ENCODE results near the gene GALNT2. TPM values are rescaled to one million over a fixed set of nuclear protein-coding genes. Genes with fewer than 3 reads are reported as not detected.

Gene GALNT2
- total and polyA plus RNA-seq, 8 donors = 18.3 to 118 (median 57.3) TPM

GRCh38 chr1:230067419-230067870 lies 407 bp downstream of the GALNT2 start:
- 0 to 2% methylated on average over 13 to 44 of the region's 44 CpGs for WGBS, 2 donors
- intact Hi-C loops (cut with DNase I) = no loop called here

DNA sequence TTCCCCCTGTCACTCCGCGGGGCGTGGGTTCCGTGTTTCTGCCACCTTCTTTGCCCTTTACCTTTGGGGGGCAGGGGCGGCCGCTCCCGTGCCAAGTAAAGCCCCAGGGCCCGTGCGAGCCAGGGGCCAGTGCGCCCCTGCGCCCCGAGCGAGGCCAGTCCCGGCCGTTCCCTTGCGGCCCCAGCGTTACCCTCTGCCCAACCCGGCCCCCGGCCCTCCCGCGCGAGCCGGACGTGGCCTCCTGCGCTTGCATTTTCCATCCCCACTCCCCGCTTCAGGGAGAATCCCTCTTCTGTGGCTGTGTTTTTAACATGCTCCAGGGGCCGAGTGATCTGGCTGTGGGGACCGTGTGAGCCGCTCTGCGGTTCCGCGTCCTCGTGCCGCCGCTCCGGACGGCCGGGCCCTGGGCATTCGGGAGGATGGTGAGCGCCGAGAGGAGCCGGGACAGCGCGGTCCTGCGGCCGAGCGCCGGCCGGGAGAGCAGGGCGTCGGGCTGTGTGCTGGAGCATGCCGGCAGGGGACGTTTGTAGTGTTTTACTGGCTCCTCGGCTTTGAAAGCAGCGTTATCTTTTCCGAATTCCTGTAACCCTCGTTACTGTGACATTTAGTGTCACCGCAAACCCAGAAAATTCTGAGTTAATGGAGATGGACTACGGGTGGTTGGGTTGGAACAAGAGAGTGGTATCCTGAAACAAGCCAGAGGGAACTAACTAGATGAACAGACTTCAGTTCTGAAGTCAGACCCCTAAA lies 1.0 kb downstream of the GALNT2 start:
- peak overlapping the region; percentile 70 to 88 (median 84) for H3K27ac ChIP-seq
- intact Hi-C loops (cut with DNase I) = no loop called here
- H3K4me1 ChIP-seq = peaks cover 16 to 34% (median 23%) of the 10 kb centered on the region in 3 donors
- FAIRE-seq = no peak
- peak; percentile 17 to 39 (median 34) for ATAC-seq
- TF ChIP-seq, protein P1, sequence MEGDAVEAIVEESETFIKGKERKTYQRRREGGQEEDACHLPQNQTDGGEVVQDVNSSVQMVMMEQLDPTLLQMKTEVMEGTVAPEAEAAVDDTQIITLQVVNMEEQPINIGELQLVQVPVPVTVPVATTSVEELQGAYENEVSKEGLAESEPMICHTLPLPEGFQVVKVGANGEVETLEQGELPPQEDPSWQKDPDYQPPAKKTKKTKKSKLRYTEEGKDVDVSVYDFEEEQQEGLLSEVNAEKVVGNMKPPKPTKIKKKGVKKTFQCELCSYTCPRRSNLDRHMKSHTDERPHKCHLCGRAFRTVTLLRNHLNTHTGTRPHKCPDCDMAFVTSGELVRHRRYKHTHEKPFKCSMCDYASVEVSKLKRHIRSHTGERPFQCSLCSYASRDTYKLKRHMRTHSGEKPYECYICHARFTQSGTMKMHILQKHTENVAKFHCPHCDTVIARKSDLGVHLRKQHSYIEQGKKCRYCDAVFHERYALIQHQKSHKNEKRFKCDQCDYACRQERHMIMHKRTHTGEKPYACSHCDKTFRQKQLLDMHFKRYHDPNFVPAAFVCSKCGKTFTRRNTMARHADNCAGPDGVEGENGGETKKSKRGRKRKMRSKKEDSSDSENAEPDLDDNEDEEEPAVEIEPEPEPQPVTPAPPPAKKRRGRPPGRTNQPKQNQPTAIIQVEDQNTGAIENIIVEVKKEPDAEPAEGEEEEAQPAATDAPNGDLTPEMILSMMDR (IDR thresholded peaks at IDR 0.05) = no peak
- H3K36me3 ChIP-seq = no peaks in the 10 kb centered on the region
- DNase-seq = peak in 4 of 6 donors; percentile 47 to 77 (median 65)
- H3K9me3 ChIP-seq = no peaks in the 10 kb centered on the region
- no peaks in the 10 kb centered on the region for H3K27me3 ChIP-seq
- H3K4me3 ChIP-seq = peak overlapping the region; percentile 65 to 96 (median 86)
- WGBS, 2 donors = 0% methylated on average over 55 to 59 of the region's 59 CpGs

More at GRCh38 chr1:230067419-230067870, 407 bp downstream of the GALNT2 start:
- FAIRE-seq (no peak), ATAC-seq (peak in 3 of 4 donors; percentile 8 to 27 (median 15)), DNase-seq (peak in 5 of 6 donors; percentile 40 to 78 (median 56))
- Histone ChIP-seq H3K9me3 (no peaks in the 10 kb centered on the region), H3K27ac (peak overlapping the region; percentile 70 to 88 (median 84)), H3K4me3 (peak overlapping the region; percentile 65 to 96 (median 86)), H3K36me3 (no peaks in the 10 kb centered on the region), H3K4me1 (peaks cover 13 to 28% (median 17%) of the 10 kb centered on the region in 3 donors), H3K27me3 (no peaks in the 10 kb centered on the region)
- TF ChIP-seq, protein P1 (IDR thresholded peaks at IDR 0.05) = no peak

DNA sequence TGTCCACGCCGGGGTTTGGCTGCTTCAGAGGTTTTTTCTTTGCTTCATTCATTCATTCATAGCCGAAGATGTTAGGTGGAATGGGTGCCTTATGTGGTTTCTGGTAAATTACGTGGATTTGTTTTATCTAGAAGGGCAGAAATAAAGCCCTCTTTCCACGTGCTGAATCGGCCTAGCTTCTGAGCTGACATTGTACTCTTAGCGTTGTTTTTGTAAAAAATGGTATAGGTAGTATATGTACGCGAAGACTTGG lies 1.5 kb downstream of the GALNT2 start:
- ATAC-seq (no peak), FAIRE-seq (no peak), DNase-seq (peak in 1 of 6 donors; percentile 28)
- peak overlapping the region; percentile 65 to 96 (median 86) for H3K4me3 ChIP-seq
- no peaks in the 10 kb centered on the region for H3K9me3 ChIP-seq
- 5 to 8% methylated on average over 9 of the region's 9 CpGs for WGBS, 2 donors
- H3K27me3 ChIP-seq = no peaks in the 10 kb centered on the region
- H3K36me3 ChIP-seq = no peaks in the 10 kb centered on the region
- H3K27ac ChIP-seq = peak overlapping the region; percentile 70 to 88 (median 84)
- intact Hi-C loops (cut with DNase I) = no loop called here
- TF ChIP-seq, protein P1 (IDR thresholded peaks at IDR 0.05) = no peak
- H3K4me1 ChIP-seq = peaks cover 16 to 39% (median 27%) of the 10 kb centered on the region in 3 donors

GRCh38 chr1:230068952-230069684 lies 2.1 kb downstream of the GALNT2 start:
- TF ChIP-seq, protein P1 (IDR thresholded peaks at IDR 0.05) = no peak
- peak overlapping the region in 3 of 4 donors; percentile 83 to 88 (median 86) for H3K27ac ChIP-seq
- intact Hi-C loops (cut with DNase I) = no loop called here
- H3K27me3 ChIP-seq = no peaks in the 10 kb centered on the region
- WGBS, 2 donors = 14 to 21% methylated on average over 13 of the region's 13 CpGs
- peak in 3 of 4 donors; percentile 12 to 24 (median 19) for ATAC-seq
- H3K4me3 ChIP-seq = peak overlapping the region in 3 of 4 donors; percentile 65 to 96 (median 88)
- peak in 2 of 6 donors; percentile 43 to 54 for DNase-seq
- no peak for FAIRE-seq
- no peaks in the 10 kb centered on the region for H3K9me3 ChIP-seq
- H3K4me1 ChIP-seq = peaks cover 16 to 45% (median 32%) of the 10 kb centered on the region in 3 donors
- no peaks in the 10 kb centered on the region for H3K36me3 ChIP-seq

Data from pancreas (tissue), 10 donors.